A549 treated with GW870086 at 1 μM for 4 hours (cell line): ENCODE data around the gene COL1A2. TPM values are rescaled to one million over a fixed set of nuclear protein-coding genes. Genes with fewer than 3 reads are reported as not detected.

ENCODE experiments used
- total RNA-seq: library from RNA; stranded (reverse); fragments of 200-300 nt; extraction: Qiagen RNA extraction; gene quantifications from 5 replicates; pipeline ENCODE4 v1.2.3, GENCODE V29; 2022; ENCODE audit warnings: low read depth

COL1A2 gene
- total RNA-seq = not detected in 5 replicates

DNA sequence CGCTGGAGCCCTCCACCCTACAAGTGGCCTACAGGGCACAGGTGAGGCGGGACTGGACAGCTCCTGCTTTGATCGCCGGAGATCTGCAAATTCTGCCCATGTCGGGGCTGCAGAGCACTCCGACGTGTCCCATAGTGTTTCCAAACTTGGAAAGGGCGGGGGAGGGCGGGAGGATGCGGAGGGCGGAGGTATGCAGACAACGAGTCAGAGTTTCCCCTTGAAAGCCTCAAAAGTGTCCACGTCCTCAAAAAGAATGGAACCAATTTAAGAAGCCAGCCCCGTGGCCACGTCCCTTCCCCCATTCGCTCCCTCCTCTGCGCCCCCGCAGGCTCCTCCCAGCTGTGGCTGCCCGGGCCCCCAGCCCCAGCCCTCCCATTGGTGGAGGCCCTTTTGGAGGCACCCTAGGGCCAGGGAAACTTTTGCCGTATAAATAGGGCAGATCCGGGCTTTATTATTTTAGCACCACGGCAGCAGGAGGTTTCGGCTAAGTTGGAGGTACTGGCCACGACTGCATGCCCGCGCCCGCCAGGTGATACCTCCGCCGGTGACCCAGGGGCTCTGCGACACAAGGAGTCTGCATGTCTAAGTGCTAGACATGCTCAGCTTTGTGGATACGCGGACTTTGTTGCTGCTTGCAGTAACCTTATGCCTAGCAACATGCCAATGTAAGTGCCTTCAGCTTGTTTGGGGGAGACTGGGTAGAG is at the start of gene COL1A2:
COL1A2 (plus strand) TSS at position 459 of the 704 bp plus-strand sequence; CDS start at position 596, 137 bp downstream.

Other genes starting within 250 kb of the COL1A2 start
- gene CASD1, start 114.9 kb downstream of the COL1A2 start, total RNA-seq = 6.7 to 11.8 TPM (median 9.6 TPM) in 5 replicates